ENCODE measurements around the gene GOT1.

Gene GOT1

DNA sequence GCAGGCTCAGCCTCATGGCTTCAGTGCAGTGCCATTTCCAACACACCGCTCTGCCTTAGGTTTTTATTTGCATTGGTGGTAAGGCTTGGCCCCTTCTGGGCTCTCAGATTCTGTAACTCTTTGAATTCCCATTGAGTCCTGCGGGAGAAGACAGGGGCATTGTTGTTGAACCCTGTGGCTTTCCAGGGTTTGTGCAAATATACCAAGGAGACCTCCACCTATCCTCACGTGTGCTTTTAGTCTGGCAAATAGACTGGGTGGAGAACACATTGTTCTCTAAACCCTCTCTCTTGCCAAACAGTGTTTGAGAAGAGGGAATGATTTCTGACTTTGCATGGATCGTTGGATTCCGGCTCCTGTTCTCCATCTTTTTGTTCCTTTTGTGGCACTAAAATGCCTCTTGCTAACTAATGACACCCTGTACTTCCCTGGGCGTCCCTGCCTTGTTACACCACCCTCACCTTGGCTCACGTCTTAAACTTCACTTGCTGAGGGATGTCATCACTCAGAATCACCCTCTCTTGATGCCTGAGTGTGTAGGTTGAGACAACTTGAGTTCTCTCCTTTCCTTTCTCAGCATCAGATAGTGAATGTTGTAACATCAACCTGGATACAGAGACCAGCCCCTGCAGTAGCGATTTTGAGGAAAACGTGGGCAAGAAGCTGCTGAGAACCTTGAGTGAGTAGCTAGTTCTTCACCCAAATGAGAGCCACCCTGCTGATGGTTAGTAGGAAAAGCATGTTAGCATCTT lies 40.5 kb downstream of the GOT1 start:
- TF ChIP-seq, protein P1, sequence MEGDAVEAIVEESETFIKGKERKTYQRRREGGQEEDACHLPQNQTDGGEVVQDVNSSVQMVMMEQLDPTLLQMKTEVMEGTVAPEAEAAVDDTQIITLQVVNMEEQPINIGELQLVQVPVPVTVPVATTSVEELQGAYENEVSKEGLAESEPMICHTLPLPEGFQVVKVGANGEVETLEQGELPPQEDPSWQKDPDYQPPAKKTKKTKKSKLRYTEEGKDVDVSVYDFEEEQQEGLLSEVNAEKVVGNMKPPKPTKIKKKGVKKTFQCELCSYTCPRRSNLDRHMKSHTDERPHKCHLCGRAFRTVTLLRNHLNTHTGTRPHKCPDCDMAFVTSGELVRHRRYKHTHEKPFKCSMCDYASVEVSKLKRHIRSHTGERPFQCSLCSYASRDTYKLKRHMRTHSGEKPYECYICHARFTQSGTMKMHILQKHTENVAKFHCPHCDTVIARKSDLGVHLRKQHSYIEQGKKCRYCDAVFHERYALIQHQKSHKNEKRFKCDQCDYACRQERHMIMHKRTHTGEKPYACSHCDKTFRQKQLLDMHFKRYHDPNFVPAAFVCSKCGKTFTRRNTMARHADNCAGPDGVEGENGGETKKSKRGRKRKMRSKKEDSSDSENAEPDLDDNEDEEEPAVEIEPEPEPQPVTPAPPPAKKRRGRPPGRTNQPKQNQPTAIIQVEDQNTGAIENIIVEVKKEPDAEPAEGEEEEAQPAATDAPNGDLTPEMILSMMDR (IDR thresholded peaks at IDR 0.05; ENCODE audit: control extremely low read depth, extremely low read depth, low read depth, missing control alignments): no peak
- POLR2A ChIA-PET: no interaction called here
- CTCF ChIA-PET: interaction anchor here (3.8 kb wide), 1 partner anchor 13 kb away, joined by 29 read pairs; no protein-coding TSS in a partner anchor
- no peak for DNase-seq (ENCODE audit: extremely low spot score)

DNA sequence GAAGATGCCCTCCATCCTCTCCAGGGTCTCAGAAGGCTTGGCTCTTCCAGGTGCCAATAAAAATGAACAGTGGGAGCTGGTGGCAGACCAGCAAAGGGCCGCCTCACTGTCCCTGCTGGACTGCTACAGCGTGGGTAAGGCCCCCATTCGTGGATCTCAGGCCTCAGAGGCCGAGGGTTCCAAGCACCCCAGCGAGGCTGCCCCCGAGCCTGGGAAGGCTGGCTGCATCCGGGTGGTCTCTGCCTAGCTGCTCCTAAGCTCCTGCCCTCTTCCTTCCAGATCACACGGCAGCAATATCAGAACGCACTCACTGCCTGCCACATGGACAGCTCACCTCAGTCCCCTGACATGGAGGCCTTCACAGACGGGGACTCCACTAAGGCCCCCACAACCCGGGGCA lies 42.9 kb downstream of the GOT1 start:
- TF ChIP-seq, protein P1 (IDR thresholded peaks at IDR 0.05; ENCODE audit: control extremely low read depth, extremely low read depth, low read depth, missing control alignments): no peak
- no peak for DNase-seq (ENCODE audit: extremely low spot score)
- POLR2A ChIA-PET: no interaction called here
- CTCF ChIA-PET: no interaction called here

DNA sequence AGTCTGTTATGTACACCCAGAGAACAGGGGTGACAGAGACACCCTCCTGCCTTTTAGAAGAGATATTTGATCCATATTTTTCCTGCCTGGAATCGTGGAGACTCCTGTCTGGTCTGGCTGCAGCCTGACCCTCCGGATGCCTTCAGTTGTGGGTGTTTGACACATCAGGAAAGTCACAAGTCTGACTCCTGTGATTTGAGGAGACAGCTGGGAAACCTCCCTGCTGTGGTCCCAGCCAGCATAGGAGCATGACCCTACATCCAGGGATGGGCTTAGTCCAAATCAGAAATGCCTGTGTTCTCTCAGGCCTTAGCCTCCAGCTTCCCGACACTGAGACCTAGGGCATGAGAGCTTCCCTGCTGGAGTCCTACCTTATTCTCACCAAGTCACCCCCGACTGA lies 43.4 kb downstream of the GOT1 start:
- TF ChIP-seq, protein P1 (IDR thresholded peaks at IDR 0.05; ENCODE audit: control extremely low read depth, extremely low read depth, low read depth, missing control alignments): no peak
- POLR2A ChIA-PET: no interaction called here
- CTCF ChIA-PET: no interaction called here
- DNase-seq (ENCODE audit: extremely low spot score): no peak

DNA sequence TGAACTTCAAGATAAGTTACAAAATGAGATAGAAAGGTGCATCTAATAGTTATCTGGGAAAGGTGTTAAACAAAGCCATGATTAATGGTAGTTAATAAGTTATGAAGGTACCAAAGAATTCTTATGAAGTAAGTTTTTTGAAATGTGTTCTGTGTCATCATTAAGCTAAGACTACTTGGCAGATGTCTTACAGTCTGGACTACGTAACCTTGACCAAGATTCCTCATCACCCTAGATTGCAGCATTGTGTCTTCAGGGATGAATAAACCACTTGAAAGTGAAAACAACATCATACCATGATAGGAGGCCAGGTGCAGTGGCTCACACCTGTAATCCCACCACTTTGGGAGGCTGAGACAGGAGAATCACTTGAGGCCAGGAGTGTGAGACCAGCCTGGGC lies 48.2 kb downstream of the GOT1 start:
- ChIA-PET POLR2A (no interaction called here), CTCF (interaction anchor here (0.9 to 4.6 kb wide), 4 partner anchors 10 to 178 kb away, joined by 3 to 19 read pairs (median 3); no protein-coding TSS in a partner anchor)
- no peak for DNase-seq (ENCODE audit: extremely low spot score)
- TF ChIP-seq, protein P1 (IDR thresholded peaks at IDR 0.05; ENCODE audit: control extremely low read depth, extremely low read depth, low read depth, missing control alignments): no peak

DNA sequence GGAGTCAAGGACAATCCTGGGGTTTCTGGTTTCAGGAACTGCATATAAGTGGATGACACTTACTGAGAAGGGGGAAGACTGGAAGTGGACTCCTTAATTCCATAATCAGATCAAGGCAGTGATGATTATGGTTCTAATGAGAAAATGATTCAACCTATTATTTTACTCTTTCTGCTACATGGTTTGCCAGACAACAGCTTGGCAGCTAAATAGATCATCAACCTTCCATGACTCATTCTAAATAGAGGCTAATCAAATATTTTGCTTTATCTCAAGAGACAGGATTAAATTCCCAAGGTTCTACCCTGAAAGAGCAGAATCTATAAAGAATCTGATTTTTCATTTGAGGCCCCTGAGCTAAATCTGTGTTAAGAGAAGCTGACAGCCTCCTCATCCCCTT lies 55.0 kb downstream of the GOT1 start:
- POLR2A ChIA-PET: no interaction called here
- CTCF ChIA-PET: interaction anchor here (1.3 to 5.2 kb wide), 2 partner anchors 16 to 61 kb away, joined by 3 to 29 read pairs; no protein-coding TSS in a partner anchor
- TF ChIP-seq, protein P1 (IDR thresholded peaks at IDR 0.05; ENCODE audit: control extremely low read depth, extremely low read depth, low read depth, missing control alignments): no peak
- no peak for DNase-seq (ENCODE audit: extremely low spot score)

DNA sequence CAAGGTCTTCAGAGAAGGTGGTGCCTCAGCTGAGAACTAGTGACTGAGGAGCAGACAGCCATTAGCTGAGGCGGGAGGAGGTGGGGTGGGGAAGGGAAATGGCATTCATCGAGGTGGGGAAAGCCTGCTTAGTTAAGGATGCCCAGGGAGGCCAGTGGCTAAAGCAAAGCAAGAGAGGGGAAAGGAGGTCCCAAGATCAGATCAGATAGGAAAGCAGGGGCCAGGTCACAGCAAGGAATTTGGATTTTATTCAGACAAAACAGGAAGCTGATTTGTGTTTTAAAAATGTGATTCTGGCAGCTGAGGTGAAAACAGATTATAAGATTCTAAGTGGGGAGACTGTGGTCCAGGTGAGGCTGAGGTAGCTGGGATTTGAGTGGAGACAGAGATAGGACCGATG lies 55.5 kb downstream of the GOT1 start:
- ChIA-PET CTCF (interaction anchor here (5.2 kb wide), 1 partner anchor 16 kb away, joined by 29 read pairs; no protein-coding TSS in a partner anchor), POLR2A (no interaction called here)

More for the DNA sequence above, 55.5 kb downstream of the GOT1 start:
- TF ChIP-seq, protein P1 (IDR thresholded peaks at IDR 0.05; ENCODE audit: control extremely low read depth, extremely low read depth, low read depth, missing control alignments): no peak
- no peak for DNase-seq (ENCODE audit: extremely low spot score)

Data from GM10248 (cell line).